Left ventricle myocardium inferior (tissue), 1 donor: Measurements from ENCODE around the gene KRTAP3-3. TPM values are rescaled to one million over a fixed set of nuclear protein-coding genes. Genes with fewer than 3 reads are reported as not detected.

Experiments used
- DNase-seq: peaks from one replicate; pipeline ENCODE4 v3.0.0-alpha.2; 2020
- H3K27ac ChIP-seq: fragments of 200-600 bp; replicated peaks from 2 replicates; pipeline ENCODE4 v1.8.0; 2021
- H3K27me3 ChIP-seq: fragments of 200-600 bp; 2 replicates; pipeline ENCODE4 v1.8.0; 2021; ENCODE audit warnings: low read depth
- H3K36me3 ChIP-seq: fragments of 200-600 bp; 2 replicates; pipeline ENCODE4 v1.8.0; 2021
- H3K4me1 ChIP-seq: fragments of 200-600 bp; 2 replicates; pipeline ENCODE4 v1.8.0; 2021
- H3K4me3 ChIP-seq: fragments of 200-600 bp; 2 replicates; pipeline ENCODE4 v1.8.0; 2021; ENCODE audit warnings: mild to moderate bottlenecking, moderate library complexity
- H3K9me3 ChIP-seq: fragments of 200-600 bp; replicated peaks from 2 replicates; pipeline ENCODE4 v1.8.0; 2021
- intact Hi-C: fragments of 100-400 bp; cut with micrococcal nuclease; formaldehyde crosslinking; loops from one replicate; pipeline ENCODE4 v1.11.0; 2022
- total RNA-seq: library from RNA; stranded (reverse); fragmentation: NEBNext Ultra II Directional; extraction: Animal tissue kit (Norgen Biotek cat#: 25700); gene quantifications from one replicate; pipeline ENCODE4 v1.2.1, GENCODE V29; 2021
- TF ChIP-seq, protein P1 (sequence below): fragments of 200-600 bp; IDR thresholded peaks from 2 replicates; pipeline ENCODE4 v1.8.0; 2021; ENCODE audit warnings: antibody characterized with exemption, mild to moderate bottlenecking, borderline replicate concordance
- donor health status: DM: no; HTN: yes; CAD: no; lungs with severe emphysema.

The KRTAP3-3 gene
- total RNA-seq, 1 donor from 2014 or later: not detected

- no peak overlapping the region for H3K4me3 ChIP-seq
- no peak for DNase-seq
- intact Hi-C loops: no loop called here
- TF ChIP-seq, protein P1, sequence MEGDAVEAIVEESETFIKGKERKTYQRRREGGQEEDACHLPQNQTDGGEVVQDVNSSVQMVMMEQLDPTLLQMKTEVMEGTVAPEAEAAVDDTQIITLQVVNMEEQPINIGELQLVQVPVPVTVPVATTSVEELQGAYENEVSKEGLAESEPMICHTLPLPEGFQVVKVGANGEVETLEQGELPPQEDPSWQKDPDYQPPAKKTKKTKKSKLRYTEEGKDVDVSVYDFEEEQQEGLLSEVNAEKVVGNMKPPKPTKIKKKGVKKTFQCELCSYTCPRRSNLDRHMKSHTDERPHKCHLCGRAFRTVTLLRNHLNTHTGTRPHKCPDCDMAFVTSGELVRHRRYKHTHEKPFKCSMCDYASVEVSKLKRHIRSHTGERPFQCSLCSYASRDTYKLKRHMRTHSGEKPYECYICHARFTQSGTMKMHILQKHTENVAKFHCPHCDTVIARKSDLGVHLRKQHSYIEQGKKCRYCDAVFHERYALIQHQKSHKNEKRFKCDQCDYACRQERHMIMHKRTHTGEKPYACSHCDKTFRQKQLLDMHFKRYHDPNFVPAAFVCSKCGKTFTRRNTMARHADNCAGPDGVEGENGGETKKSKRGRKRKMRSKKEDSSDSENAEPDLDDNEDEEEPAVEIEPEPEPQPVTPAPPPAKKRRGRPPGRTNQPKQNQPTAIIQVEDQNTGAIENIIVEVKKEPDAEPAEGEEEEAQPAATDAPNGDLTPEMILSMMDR: no peak
- H3K4me1 ChIP-seq: no peaks in the 10 kb centered on the region
- H3K27ac ChIP-seq: no peak overlapping the region
- peaks cover 79% of the 10 kb centered on the region for H3K27me3 ChIP-seq
- no peaks in the 10 kb centered on the region for H3K36me3 ChIP-seq
- no peaks in the 10 kb centered on the region for H3K9me3 ChIP-seq
Measured at GRCh38 chr17:40945414-40945813, 48.5 kb downstream of the KRTAP3-3 start.

DNA sequence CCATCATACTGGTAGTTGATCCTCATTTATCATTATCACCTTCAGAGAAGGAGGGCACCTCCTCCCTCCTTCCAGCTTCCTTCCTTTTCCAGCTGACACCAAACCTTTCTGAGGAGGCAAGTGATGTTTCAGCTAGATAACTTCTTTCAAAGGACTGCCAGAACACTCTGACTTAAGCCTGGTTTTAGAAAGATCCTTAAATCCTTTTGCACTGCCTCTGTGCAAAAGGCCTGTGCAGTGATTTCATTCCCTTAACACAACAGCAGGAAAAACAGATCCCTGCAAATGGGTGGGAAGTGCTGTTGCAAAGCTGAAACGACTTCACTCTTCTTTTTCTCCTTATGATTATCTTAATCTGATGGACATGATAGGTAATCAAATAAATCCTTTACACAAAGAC, 49.4 kb downstream of the KRTAP3-3 start:
- intact Hi-C loops: no loop called here
- TF ChIP-seq, protein P1: no peak
- H3K27me3 ChIP-seq: peaks cover 70% of the 10 kb centered on the region

More for the DNA sequence above, 49.4 kb downstream of the KRTAP3-3 start:
- no peak for DNase-seq
- H3K4me3 ChIP-seq: no peak overlapping the region
- no peaks in the 10 kb centered on the region for H3K4me1 ChIP-seq
- no peaks in the 10 kb centered on the region for H3K9me3 ChIP-seq
- no peak overlapping the region for H3K27ac ChIP-seq
- H3K36me3 ChIP-seq: no peaks in the 10 kb centered on the region

Other genes with a start within 250 kb of the KRTAP3-3 start
- not detected for gene KRT25, start 238.8 kb downstream of the KRTAP3-3 start, total RNA-seq
- gene KRT26, start 222.0 kb downstream of the KRTAP3-3 start, total RNA-seq: not detected
- gene KRT27, start 211.6 kb downstream of the KRTAP3-3 start, total RNA-seq: not detected
- not detected for gene KRT28, start 194.2 kb downstream of the KRTAP3-3 start, total RNA-seq
- gene KRT10, start 171.6 kb downstream of the KRTAP3-3 start, total RNA-seq: 54.7 TPM
- gene KRT12, start 126.9 kb downstream of the KRTAP3-3 start, total RNA-seq: not detected
- not detected for gene KRT20, start 108.9 kb downstream of the KRTAP3-3 start, total RNA-seq
- 0.33 TPM for gene KRT23, start 56.5 kb downstream of the KRTAP3-3 start, total RNA-seq
- not detected for gene KRT39, start 27.2 kb downstream of the KRTAP3-3 start, total RNA-seq
- gene KRT40, start 9.8 kb downstream of the KRTAP3-3 start, total RNA-seq: not detected
- not detected for gene KRTAP3-2, start 5.7 kb upstream of the KRTAP3-3 start, total RNA-seq
- not detected for gene KRTAP3-1, start 15.0 kb upstream of the KRTAP3-3 start, total RNA-seq
- not detected for gene KRTAP1-5, start 33.0 kb upstream of the KRTAP3-3 start, total RNA-seq
- not detected for gene KRTAP1-4, start 36.0 kb upstream of the KRTAP3-3 start, total RNA-seq
- not detected for gene KRTAP1-3, start 40.7 kb upstream of the KRTAP3-3 start, total RNA-seq
- gene KRTAP1-1, start 47.3 kb upstream of the KRTAP3-3 start, total RNA-seq: not detected
- gene KRTAP2-1, start 53.2 kb upstream of the KRTAP3-3 start, total RNA-seq: not detected
- not detected for gene KRTAP2-2, start 61.1 kb upstream of the KRTAP3-3 start, total RNA-seq
- not detected for gene KRTAP2-3, start 66.0 kb upstream of the KRTAP3-3 start, total RNA-seq
- gene KRTAP2-4, start 71.7 kb upstream of the KRTAP3-3 start, total RNA-seq: not detected
- gene KRTAP4-7, start 90.0 kb upstream of the KRTAP3-3 start, total RNA-seq: not detected
- not detected for gene KRTAP4-8, start 104.0 kb upstream of the KRTAP3-3 start, total RNA-seq
- gene KRTAP4-16, start 108.0 kb upstream of the KRTAP3-3 start, total RNA-seq: not detected
- gene KRTAP4-9, start 111.2 kb upstream of the KRTAP3-3 start, total RNA-seq: not detected
- not detected for gene KRTAP4-11, start 124.2 kb upstream of the KRTAP3-3 start, total RNA-seq
- not detected for gene KRTAP4-12, start 130.0 kb upstream of the KRTAP3-3 start, total RNA-seq
- not detected for gene KRTAP4-6, start 146.4 kb upstream of the KRTAP3-3 start, total RNA-seq
- not detected for gene KRTAP4-5, start 155.7 kb upstream of the KRTAP3-3 start, total RNA-seq
- not detected for gene KRTAP4-4, start 166.6 kb upstream of the KRTAP3-3 start, total RNA-seq
- not detected for gene KRTAP4-3, start 174.1 kb upstream of the KRTAP3-3 start, total RNA-seq
- not detected for gene KRTAP4-2, start 184.1 kb upstream of the KRTAP3-3 start, total RNA-seq
- gene KRTAP4-1, start 190.7 kb upstream of the KRTAP3-3 start, total RNA-seq: not detected
- gene KRTAP9-1, start 195.7 kb upstream of the KRTAP3-3 start, total RNA-seq: not detected
- not detected for gene KRTAP9-2, start 232.5 kb upstream of the KRTAP3-3 start, total RNA-seq
- gene KRTAP9-3, start 238.3 kb upstream of the KRTAP3-3 start, total RNA-seq: not detected
- gene KRTAP9-8, start 243.8 kb upstream of the KRTAP3-3 start, total RNA-seq: not detected